Measurements from ENCODE around the gene LAMTOR5.

DNA sequence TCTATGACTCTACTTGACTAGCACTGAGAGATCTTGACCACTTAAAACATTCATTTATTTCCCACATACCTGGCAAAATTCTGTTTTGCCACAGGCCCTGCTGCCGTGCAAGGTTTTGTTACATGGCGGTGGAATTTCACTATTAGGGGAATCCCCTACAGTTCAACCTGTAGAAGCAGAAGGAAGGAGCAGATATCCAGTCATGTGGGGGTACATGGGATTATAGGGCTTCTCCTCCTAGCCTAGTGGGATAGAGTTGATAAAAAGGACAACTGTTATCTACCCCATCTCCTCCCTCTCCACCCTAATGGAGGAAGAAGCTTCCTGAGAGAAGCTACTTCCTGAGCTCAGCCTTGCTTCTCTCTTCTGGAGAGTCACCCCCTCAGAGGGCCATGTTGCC, 25.7 kb upstream of the LAMTOR5 start:
- TF ChIP-seq POLR2AphosphoS5 (IDR thresholded peaks at IDR 0.05; ENCODE audit: borderline replicate concordance, low read depth, low read length) (no peak), EZH2 (IDR thresholded peaks at IDR 0.05) (no peak), FOXP2 (optimal IDR thresholded peaks at IDR 0.05; ENCODE audit: control extremely low read depth, extremely low read length, insufficient read depth) (no peak)

All from SK-N-MC (cell line).